HUES6 (cell line): ENCODE data around the gene IL1RAP.

Source experiments
- H3K27ac ChIP-seq: 2 replicates; pipeline ENCODE4 v1.7.0; 2013; ENCODE audit warnings: low read depth, mild to moderate bottlenecking, low read length, inconsistent platforms
- H3K27me3 ChIP-seq: 2 replicates; pipeline ENCODE4 v1.6.1; 2013; ENCODE audit warnings: low read length; ENCODE audit not compliant: control insufficient read depth, insufficient read depth
- H3K36me3 ChIP-seq: 2 replicates; pipeline ENCODE4 v1.6.1; 2013; ENCODE audit warnings: low read length; ENCODE audit not compliant: control insufficient read depth, insufficient read depth
- H3K4me1 ChIP-seq: 2 replicates; pipeline ENCODE4 v1.6.1; 2013; ENCODE audit warnings: low read length; ENCODE audit not compliant: control insufficient read depth, insufficient read depth
- H3K4me3 ChIP-seq: 2 replicates; pipeline ENCODE4 v1.5.1; 2013; ENCODE audit warnings: low read depth, low read length
- H3K9ac ChIP-seq: one replicate; pipeline ENCODE4 v1.6.1; 2013; ENCODE audit warnings: mild to moderate bottlenecking, low read length
- H3K9me3 ChIP-seq: 2 replicates; pipeline ENCODE4 v1.6.1; 2013; ENCODE audit warnings: low read depth, low read length; ENCODE audit not compliant: control insufficient read depth, insufficient read depth

IL1RAP gene

DNA sequence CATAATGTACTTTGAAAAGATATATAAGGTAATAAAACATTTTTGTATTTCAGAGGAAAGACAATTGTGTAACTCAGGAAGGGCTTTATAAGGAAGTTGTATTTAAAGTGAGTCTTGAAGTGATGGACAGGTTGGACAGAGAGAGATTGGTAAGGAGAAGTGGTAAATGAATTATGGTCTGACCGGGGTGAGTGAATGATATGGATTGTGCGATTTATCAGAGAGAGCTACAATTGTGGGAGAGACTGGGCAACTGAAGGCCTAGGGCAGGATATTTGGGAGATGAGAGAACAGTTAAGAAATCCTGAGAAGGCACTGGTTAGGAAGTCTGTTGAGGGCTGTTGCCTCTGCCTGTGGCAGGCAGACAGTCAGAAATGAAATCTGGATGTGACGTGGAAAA, 14.8 kb downstream of the IL1RAP start:
- Histone ChIP-seq H3K9me3 (no peaks in the 10 kb centered on the region), H3K27me3 (no peaks in the 10 kb centered on the region), H3K4me1 (peaks cover 6% of the 10 kb centered on the region; the same call in 1 of the 2 replicates), H3K27ac (no peak overlapping the region), H3K36me3 (no peaks in the 10 kb centered on the region), H3K4me3 (no peak overlapping the region), H3K9ac (no peak overlapping the region)

GRCh38 chr3:190531406-190531805, 17.5 kb downstream of the IL1RAP start:
- Histone ChIP-seq H3K9me3 (no peaks in the 10 kb centered on the region), H3K9ac (no peak overlapping the region), H3K27me3 (no peaks in the 10 kb centered on the region; the same call in 1 of the 2 replicates), H3K4me3 (no peak overlapping the region), H3K27ac (no peak overlapping the region), H3K4me1 (peaks cover 6% of the 10 kb centered on the region; the same call in 1 of the 2 replicates), H3K36me3 (no peaks in the 10 kb centered on the region)

- Histone ChIP-seq H3K27ac (no peak overlapping the region), H3K4me1 (no peaks in the 10 kb centered on the region), H3K9me3 (no peaks in the 10 kb centered on the region), H3K9ac (no peak overlapping the region), H3K4me3 (no peak overlapping the region), H3K36me3 (no peaks in the 10 kb centered on the region), H3K27me3 (peaks cover 2% of the 10 kb centered on the region; the same call in 1 of the 2 replicates)
These were observed 18.9 kb downstream of the IL1RAP start for GRCh38 chr3:190532731-190533203.

GRCh38 chr3:190533511-190534281, 19.8 kb downstream of the IL1RAP start:
- Histone ChIP-seq H3K9me3 (no peaks in the 10 kb centered on the region), H3K27ac (no peak overlapping the region), H3K9ac (no peak overlapping the region), H3K4me1 (peaks cover 9% of the 10 kb centered on the region), H3K4me3 (no peak overlapping the region), H3K27me3 (peaks cover 12% of the 10 kb centered on the region), H3K36me3 (no peaks in the 10 kb centered on the region)

DNA sequence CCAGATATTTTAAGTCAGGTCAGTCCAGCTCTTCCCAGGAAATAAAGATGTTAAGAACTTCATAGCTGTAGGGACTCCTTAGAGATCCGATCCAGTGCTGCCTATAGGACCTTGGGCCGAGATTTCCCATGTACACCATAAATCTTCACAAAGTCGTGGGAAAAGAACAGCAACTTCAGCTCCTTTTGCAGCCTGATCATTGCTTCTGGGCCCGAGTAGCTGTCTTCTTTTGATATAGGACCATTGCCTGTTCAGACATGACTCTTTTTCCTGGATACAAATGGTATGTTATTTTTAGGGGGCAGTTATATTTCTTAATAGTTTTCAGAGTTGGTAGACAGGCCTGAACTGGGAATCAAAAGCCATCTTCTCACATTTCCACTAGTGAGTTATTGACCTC, 20.5 kb downstream of the IL1RAP start:
- peaks cover 9% of the 10 kb centered on the region for H3K4me1 ChIP-seq
- H3K9ac ChIP-seq: no peak overlapping the region
- H3K27ac ChIP-seq: no peak overlapping the region
- peaks cover 19% of the 10 kb centered on the region for H3K27me3 ChIP-seq
- H3K36me3 ChIP-seq: no peaks in the 10 kb centered on the region
- no peak overlapping the region for H3K4me3 ChIP-seq
- H3K9me3 ChIP-seq: no peaks in the 10 kb centered on the region

GRCh38 chr3:190534986-190535385, 21.1 kb downstream of the IL1RAP start:
- no peaks in the 10 kb centered on the region for H3K9me3 ChIP-seq
- H3K4me1 ChIP-seq: peaks cover 10% of the 10 kb centered on the region
- peaks cover 24% of the 10 kb centered on the region for H3K27me3 ChIP-seq
- no peak overlapping the region for H3K4me3 ChIP-seq
- H3K36me3 ChIP-seq: no peaks in the 10 kb centered on the region
- H3K27ac ChIP-seq: no peak overlapping the region
- no peak overlapping the region for H3K9ac ChIP-seq

DNA sequence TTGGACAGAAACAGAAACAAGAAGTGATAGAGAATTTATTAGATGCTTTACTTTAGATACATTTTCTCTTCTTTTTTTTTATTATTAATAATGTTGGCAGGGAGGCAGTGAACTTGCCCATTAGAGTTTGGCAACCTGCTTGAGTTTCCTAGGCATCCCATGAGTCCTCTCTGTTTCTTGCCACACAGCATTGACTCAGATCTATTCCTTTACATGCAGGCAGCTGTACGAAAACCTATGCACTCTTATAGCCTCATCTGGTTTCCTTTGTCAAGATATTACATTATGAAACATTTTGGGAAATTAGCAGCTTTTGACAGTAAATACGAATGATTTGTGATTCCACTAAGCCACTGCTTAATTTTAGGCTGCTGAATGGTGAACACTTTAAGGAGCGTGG, 23.3 kb downstream of the IL1RAP start:
- Histone ChIP-seq H3K9ac (no peak overlapping the region), H3K27ac (no peak overlapping the region), H3K4me1 (peaks cover 19% of the 10 kb centered on the region), H3K9me3 (no peaks in the 10 kb centered on the region), H3K36me3 (no peaks in the 10 kb centered on the region), H3K27me3 (peaks cover 44% of the 10 kb centered on the region), H3K4me3 (no peak overlapping the region)

DNA sequence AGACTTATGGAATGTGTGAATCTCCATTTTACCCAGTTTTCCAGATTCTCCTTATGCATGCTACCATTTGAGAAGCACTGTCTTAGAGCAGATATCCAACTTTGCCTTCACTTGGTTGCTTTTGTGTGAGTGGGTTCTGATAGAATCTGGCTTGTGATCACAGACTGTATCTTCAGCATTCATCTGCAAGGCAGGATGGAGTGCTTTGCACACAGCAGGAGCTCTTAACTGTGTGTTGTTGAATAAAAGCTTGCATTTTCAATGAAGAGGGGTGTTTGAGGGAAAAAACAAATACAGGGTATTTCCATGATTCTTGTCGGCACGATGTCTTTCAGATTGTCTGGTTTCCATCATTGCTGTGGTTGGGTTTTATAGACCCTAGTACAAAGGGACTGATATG, 24.4 kb downstream of the IL1RAP start:
- Histone ChIP-seq H3K4me3 (no peak overlapping the region), H3K9me3 (no peaks in the 10 kb centered on the region), H3K36me3 (no peaks in the 10 kb centered on the region), H3K4me1 (peaks cover 19% of the 10 kb centered on the region), H3K27ac (no peak overlapping the region), H3K27me3 (peaks cover 56% of the 10 kb centered on the region), H3K9ac (no peak overlapping the region)

GRCh38 chr3:190539526-190539925, 25.6 kb downstream of the IL1RAP start:
- no peak overlapping the region for H3K4me3 ChIP-seq
- H3K27me3 ChIP-seq: peaks cover 66% of the 10 kb centered on the region
- H3K9me3 ChIP-seq: no peaks in the 10 kb centered on the region
- H3K4me1 ChIP-seq: peaks cover 19% of the 10 kb centered on the region
- no peak overlapping the region for H3K27ac ChIP-seq
- no peaks in the 10 kb centered on the region for H3K36me3 ChIP-seq
- no peak overlapping the region for H3K9ac ChIP-seq

DNA sequence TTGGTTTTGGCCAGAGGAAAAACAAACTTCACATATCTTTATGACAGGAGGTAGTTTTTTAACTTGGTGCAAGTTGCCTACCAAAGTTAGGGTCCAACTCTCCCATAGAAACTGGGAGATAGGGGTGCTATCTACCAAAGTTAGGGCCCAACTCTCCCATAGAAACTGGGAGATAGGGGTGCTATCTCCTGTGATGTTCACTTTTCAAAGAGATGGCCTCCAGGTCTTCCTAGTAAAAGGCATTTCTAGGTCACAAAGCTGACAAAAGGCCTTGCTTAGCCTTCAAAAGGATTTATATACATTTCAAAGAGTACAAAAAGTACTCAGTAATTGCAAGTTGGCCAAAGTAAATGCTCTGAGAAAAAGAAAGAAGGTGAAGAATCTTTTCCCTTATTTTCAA, 27.1 kb downstream of the IL1RAP start:
- Histone ChIP-seq H3K9ac (no peak overlapping the region), H3K4me1 (peaks cover 19% of the 10 kb centered on the region)

DNA sequence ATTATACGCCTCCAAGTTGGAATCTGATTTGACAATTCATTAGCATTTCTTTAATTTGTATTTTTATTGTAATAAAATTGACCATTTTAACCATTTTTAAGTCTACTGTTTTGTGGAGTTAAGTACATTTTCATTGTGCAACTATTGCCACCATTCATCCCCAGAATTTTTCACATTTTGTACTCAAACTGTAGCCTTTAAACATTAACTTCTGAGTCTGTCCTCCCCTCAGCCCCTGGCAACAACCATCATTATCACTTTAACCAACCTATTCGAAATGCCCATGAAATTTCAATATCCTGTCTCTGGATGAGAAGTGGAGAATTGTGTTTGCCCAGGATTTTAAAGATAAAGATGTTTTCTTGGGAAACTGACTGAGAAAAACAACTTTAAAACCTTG, 27.7 kb downstream of the IL1RAP start:
- H3K9ac ChIP-seq: no peak overlapping the region
- peaks cover 66% of the 10 kb centered on the region for H3K27me3 ChIP-seq
- H3K36me3 ChIP-seq: no peaks in the 10 kb centered on the region
- peaks cover 19% of the 10 kb centered on the region for H3K4me1 ChIP-seq
- no peaks in the 10 kb centered on the region for H3K9me3 ChIP-seq
- H3K27ac ChIP-seq: no peak overlapping the region
- H3K4me3 ChIP-seq: no peak overlapping the region

More for the DNA sequence above, 27.1 kb downstream of the IL1RAP start:
- Histone ChIP-seq H3K9me3 (no peaks in the 10 kb centered on the region), H3K27me3 (peaks cover 66% of the 10 kb centered on the region), H3K27ac (no peak overlapping the region), H3K4me3 (no peak overlapping the region), H3K36me3 (no peaks in the 10 kb centered on the region)
